Esophagus squamous epithelium (tissue), 4 donors: Measurements from ENCODE around the gene MTHFR.

Source experiments
- POLR2A ChIP-seq, 4 donors: fragments of 450-650 bp; IDR thresholded peaks; one replicate each; pipeline ENCODE4 v1.6.1; 2017; ENCODE audit warnings: antibody characterized with exemption in 4 of 4, mild to moderate bottlenecking in 4 of 4, moderate library complexity in 3 of 4
- TF ChIP-seq, protein P1 (sequence below), 6 experiments: fragments of 450-650 bp in 4 of 6; fragments of 200-600 bp in 2 of 6; sonication (generic) in 2 of 6; IDR thresholded peaks; one replicate each; pipeline ENCODE4 v1.5.1; 2016 to 2019; ENCODE audit warnings: antibody characterized with exemption in 6 of 6, mild to moderate bottlenecking in 4 of 6, moderate library complexity in 4 of 6

DNA sequence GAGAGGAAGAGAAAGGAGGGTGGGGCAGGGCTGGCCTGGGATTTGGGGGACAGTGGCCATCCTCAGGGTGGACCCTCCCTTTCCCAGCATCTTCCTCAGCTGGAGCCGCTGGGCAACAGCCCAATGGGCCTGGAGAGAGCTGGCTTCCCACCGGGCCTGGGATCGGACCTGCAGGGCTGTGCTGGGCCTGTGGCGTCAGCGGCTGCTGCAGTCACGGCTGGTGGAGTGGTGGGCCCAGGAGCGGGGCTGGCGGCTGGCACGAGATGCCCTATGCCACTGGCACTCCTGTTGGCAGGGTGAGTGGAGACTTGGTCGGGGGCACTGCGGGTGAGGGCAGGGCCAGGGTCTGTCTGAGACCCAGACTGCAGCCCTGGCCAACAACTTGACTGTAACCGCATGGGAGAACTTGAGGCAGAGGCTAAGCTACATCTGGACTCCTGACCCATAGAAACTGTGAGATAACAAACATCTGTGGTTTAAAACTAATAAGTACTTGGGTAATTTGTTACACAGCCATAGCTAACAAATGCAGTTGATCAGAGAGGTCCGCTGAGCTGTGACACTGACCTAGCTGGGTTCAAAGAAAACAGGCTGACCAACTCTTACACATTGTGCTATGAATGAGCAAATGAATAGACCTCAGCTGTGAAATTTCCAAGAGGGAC is 25.9 kb downstream of the MTHFR start:
- TF ChIP-seq, protein P1, sequence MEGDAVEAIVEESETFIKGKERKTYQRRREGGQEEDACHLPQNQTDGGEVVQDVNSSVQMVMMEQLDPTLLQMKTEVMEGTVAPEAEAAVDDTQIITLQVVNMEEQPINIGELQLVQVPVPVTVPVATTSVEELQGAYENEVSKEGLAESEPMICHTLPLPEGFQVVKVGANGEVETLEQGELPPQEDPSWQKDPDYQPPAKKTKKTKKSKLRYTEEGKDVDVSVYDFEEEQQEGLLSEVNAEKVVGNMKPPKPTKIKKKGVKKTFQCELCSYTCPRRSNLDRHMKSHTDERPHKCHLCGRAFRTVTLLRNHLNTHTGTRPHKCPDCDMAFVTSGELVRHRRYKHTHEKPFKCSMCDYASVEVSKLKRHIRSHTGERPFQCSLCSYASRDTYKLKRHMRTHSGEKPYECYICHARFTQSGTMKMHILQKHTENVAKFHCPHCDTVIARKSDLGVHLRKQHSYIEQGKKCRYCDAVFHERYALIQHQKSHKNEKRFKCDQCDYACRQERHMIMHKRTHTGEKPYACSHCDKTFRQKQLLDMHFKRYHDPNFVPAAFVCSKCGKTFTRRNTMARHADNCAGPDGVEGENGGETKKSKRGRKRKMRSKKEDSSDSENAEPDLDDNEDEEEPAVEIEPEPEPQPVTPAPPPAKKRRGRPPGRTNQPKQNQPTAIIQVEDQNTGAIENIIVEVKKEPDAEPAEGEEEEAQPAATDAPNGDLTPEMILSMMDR (IDR thresholded peaks at IDR 0.05) = no peak
- no peak for TF ChIP-seq POLR2A (IDR thresholded peaks at IDR 0.05)
